Measurements from ENCODE around the gene POLR3K. TPM values are rescaled to one million over a fixed set of nuclear protein-coding genes. Genes with fewer than 3 reads are reported as not detected.

The POLR3K gene
- total and polyA plus RNA-seq, 4 donors, result 2.8 to 9.8 (median 7.4) TPM

DNA sequence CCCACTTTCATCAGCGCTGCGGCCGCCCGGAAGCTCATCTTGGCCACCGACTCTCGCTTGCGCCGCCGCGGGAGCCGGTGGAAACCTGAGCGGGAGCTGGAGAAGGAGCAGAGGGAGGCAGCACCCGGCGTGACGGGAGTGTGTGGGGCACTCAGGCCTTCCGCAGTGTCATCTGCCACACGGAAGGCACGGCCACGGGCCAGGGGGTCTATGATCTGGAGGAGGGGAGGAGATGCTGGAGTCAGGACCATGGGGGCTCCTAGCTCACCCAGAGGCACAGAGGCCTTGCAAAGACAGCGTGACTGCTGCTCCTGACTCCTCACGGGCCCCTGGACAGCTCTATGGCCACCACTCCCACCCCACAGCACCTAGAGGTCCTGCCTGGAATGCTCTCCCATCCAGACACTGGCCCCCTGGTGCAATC, 9.6 kb upstream of the POLR3K start:
- 97% methylated on average over 21 of the region's 21 CpGs for WGBS
- peaks cover 0 to 14% (median 0%) of the 10 kb centered on the region in 4 donors for H3K36me3 ChIP-seq (ENCODE audit: control insufficient read depth in 4 of 4, insufficient read depth in 3 of 4, low read depth in 1 of 4, low read length in 3 of 4)
- no peaks in the 10 kb centered on the region for H3K27me3 ChIP-seq (ENCODE audit: control insufficient read depth in 4 of 4, insufficient read depth in 4 of 4, low read length in 3 of 4)
- H3K4me1 ChIP-seq (ENCODE audit: control insufficient read depth in 4 of 4, insufficient read depth in 4 of 4, low read length in 3 of 4), result peaks cover 2 to 21% (median 8%) of the 10 kb centered on the region in 4 donors
- no peak for DNase-seq (ENCODE audit: low spot score)
- no peak overlapping the region for H3K9ac ChIP-seq (ENCODE audit: low read depth in 1 of 2, low read length in 2 of 2)
- no peak for TF ChIP-seq NR2F2 (IDR thresholded peaks at IDR 0.05)
- TF ChIP-seq FOXA2 (IDR thresholded peaks at IDR 0.05), result no peak
- TF ChIP-seq JUND (IDR thresholded peaks at IDR 0.05), result no peak
- no peak for TF ChIP-seq ZBTB33 (IDR thresholded peaks at IDR 0.05)
- no peak for TF ChIP-seq SP1 (IDR thresholded peaks at IDR 0.05)
- TF ChIP-seq, protein P1, sequence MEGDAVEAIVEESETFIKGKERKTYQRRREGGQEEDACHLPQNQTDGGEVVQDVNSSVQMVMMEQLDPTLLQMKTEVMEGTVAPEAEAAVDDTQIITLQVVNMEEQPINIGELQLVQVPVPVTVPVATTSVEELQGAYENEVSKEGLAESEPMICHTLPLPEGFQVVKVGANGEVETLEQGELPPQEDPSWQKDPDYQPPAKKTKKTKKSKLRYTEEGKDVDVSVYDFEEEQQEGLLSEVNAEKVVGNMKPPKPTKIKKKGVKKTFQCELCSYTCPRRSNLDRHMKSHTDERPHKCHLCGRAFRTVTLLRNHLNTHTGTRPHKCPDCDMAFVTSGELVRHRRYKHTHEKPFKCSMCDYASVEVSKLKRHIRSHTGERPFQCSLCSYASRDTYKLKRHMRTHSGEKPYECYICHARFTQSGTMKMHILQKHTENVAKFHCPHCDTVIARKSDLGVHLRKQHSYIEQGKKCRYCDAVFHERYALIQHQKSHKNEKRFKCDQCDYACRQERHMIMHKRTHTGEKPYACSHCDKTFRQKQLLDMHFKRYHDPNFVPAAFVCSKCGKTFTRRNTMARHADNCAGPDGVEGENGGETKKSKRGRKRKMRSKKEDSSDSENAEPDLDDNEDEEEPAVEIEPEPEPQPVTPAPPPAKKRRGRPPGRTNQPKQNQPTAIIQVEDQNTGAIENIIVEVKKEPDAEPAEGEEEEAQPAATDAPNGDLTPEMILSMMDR (IDR thresholded peaks at IDR 0.05; ENCODE audit: low read depth, low read length, missing input control), result no peak
- no peak for TF ChIP-seq HNF4G (IDR thresholded peaks at IDR 0.05)
- no peak for TF ChIP-seq HNF4A (conservative IDR thresholded peaks at IDR 0.05)
- TF ChIP-seq TAF1 (conservative IDR thresholded peaks at IDR 0.05), result no peak
- no peak for TF ChIP-seq RAD21 (IDR thresholded peaks at IDR 0.05)
- no peak for TF ChIP-seq RXRA (IDR thresholded peaks at IDR 0.05)
- TF ChIP-seq FOXA1 (IDR thresholded peaks at IDR 0.05), result no peak
- TF ChIP-seq EGR1 (IDR thresholded peaks at IDR 0.05; ENCODE audit: low read depth in 2 of 2), result no peak
- TF ChIP-seq ATF3 (IDR thresholded peaks at IDR 0.05), result no peak
- no peak for TF ChIP-seq GABPA (IDR thresholded peaks at IDR 0.05 in 1 of 2, conservative IDR thresholded peaks at IDR 0.05 in 1 of 2)
- TF ChIP-seq YY1 (IDR thresholded peaks at IDR 0.05), result no peak
- TF ChIP-seq, protein P2, sequence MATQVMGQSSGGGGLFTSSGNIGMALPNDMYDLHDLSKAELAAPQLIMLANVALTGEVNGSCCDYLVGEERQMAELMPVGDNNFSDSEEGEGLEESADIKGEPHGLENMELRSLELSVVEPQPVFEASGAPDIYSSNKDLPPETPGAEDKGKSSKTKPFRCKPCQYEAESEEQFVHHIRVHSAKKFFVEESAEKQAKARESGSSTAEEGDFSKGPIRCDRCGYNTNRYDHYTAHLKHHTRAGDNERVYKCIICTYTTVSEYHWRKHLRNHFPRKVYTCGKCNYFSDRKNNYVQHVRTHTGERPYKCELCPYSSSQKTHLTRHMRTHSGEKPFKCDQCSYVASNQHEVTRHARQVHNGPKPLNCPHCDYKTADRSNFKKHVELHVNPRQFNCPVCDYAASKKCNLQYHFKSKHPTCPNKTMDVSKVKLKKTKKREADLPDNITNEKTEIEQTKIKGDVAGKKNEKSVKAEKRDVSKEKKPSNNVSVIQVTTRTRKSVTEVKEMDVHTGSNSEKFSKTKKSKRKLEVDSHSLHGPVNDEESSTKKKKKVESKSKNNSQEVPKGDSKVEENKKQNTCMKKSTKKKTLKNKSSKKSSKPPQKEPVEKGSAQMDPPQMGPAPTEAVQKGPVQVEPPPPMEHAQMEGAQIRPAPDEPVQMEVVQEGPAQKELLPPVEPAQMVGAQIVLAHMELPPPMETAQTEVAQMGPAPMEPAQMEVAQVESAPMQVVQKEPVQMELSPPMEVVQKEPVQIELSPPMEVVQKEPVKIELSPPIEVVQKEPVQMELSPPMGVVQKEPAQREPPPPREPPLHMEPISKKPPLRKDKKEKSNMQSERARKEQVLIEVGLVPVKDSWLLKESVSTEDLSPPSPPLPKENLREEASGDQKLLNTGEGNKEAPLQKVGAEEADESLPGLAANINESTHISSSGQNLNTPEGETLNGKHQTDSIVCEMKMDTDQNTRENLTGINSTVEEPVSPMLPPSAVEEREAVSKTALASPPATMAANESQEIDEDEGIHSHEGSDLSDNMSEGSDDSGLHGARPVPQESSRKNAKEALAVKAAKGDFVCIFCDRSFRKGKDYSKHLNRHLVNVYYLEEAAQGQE (IDR thresholded peaks at IDR 0.05), result no peak
- TF ChIP-seq, protein P3, sequence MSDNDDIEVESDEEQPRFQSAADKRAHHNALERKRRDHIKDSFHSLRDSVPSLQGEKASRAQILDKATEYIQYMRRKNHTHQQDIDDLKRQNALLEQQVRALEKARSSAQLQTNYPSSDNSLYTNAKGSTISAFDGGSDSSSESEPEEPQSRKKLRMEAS (IDR thresholded peaks at IDR 0.05), result no peak
- no peak overlapping the region for H3K4me3 ChIP-seq (ENCODE audit: low read depth in 1 of 3, low read length in 3 of 3)
- H3K27ac ChIP-seq (ENCODE audit: low read depth in 1 of 2, low read length in 2 of 2), result no peak overlapping the region
- H3K9me3 ChIP-seq (ENCODE audit: control insufficient read depth in 4 of 4, low read length in 3 of 4), result no peaks in the 10 kb centered on the region

All from liver (tissue), 9 donors.